Measurements from ENCODE around the gene BCKDHB.
"Not testable (repeated sequence)": the region's sequence is repeated elsewhere in the genome, so short reads cannot be mapped to it uniquely, and the experiment has no call there.

The BCKDHB gene

DNA sequence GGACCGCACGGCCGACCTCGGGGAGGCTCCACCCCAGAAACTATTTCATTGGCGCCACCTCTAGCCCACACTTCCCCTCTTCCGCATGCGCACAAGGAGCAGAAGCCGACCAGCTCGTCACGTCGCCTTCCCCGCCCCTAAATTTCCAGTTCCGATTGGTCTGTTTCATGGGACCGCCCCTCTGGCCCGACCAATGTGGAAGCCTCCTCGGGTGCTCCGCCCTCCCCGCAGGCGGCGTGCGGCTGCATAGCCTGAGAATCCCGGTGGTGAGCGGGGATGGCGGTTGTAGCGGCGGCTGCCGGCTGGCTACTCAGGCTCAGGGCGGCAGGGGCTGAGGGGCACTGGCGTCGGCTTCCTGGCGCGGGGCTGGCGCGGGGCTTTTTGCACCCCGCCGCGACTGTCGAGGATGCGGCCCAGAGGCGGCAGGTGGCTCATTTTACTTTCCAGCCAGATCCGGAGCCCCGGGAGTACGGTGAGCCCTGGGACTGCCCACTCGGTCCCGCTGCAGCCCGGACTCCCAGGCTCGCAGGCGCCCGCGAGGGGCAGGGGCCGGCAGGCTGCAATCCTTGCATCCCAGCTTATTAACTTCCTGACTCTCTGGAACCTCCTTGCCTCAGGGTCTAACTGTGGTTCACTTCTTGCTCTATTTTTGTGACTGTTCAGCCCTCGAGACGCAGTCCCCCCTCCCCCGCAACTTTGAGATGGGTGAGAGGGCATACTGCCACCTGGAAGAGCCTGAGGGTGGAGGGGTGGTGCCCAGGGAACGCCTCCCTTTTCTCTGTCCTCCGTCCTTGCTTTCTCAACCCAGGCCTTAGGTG, at the start of gene BCKDHB:
BCKDHB (plus strand) TSS at position 254 of the 818 bp plus-strand sequence; CDS start at position 277, 23 bp downstream.
- peak; percentile 99 for DNase-seq (ENCODE audit: low spot score)

DNA sequence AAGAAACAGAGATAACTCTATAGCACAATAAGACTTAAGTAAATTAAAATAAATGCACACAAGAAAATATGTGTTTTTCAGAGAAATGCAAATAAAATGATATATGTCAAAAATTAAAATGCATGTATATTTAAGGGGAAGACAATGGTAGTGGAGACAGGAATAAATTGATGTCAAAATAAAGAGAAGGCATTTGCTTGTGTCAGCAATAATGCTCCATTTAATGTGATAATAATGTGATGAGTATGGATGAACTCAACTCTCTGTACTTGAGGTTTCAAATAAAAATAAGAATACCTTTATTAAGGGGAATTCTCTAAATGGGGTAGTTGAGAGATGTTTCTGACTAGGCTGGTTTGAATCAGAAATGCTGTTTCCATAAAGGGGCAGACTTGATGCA, 45.7 kb upstream of the BCKDHB start:
- DNase-seq (ENCODE audit: low spot score) = no peak

- not testable (repeated sequence) for DNase-seq (ENCODE audit: low spot score)
Observed at GRCh38 chr6:80068146-80068545, 38.3 kb upstream of the BCKDHB start.

DNA sequence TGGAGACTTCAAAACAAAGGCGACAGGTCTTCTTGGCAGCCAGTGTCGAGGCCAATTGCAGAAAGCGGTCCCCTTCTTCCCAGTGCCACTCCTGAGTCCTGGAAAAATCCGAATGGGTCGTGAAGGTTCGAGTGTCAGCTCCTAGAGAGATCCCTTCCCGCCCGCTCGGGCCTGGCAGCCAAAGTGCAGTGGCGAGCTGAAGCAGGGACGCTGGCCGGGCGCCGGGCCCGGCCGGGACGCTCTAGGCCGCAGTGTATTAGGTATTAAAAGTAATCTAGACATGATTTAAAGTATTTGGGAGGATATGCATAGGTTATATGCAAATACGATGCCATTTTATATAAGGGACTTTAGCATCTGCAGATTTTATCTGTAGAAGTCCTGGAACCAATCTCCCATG, 36.0 kb upstream of the BCKDHB start:
- DNase-seq (ENCODE audit: low spot score) = not testable (repeated sequence)

DNA sequence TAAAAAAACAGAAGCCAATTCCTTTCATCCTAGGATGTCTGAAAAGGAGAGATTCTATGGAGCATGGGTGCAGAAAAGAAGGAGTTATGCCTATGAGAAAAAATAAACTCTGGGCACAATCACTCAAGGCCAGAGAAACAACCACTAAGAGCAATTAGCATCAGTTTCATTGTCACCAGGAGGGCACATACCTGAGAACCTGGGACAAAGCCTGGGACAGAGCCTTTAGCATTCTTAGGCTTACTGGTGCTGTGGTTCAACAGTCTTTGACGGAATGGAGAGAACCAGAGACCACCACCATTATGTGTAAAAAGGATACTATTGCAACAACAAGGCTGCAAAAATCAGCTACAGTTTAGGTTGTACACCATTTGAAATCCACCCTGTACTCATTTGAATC, 29.4 kb upstream of the BCKDHB start:
- no peak for DNase-seq (ENCODE audit: low spot score)

GRCh38 chr6:80088637-80089036, 17.8 kb upstream of the BCKDHB start:
- no peak for DNase-seq (ENCODE audit: low spot score)

- DNase-seq (ENCODE audit: low spot score) = no peak
Observed at GRCh38 chr6:80091506-80091905, 15.0 kb upstream of the BCKDHB start.

- DNase-seq (ENCODE audit: low spot score) = peak; percentile 49
Observed at GRCh38 chr6:80094017-80094416, 12.5 kb upstream of the BCKDHB start.

DNA sequence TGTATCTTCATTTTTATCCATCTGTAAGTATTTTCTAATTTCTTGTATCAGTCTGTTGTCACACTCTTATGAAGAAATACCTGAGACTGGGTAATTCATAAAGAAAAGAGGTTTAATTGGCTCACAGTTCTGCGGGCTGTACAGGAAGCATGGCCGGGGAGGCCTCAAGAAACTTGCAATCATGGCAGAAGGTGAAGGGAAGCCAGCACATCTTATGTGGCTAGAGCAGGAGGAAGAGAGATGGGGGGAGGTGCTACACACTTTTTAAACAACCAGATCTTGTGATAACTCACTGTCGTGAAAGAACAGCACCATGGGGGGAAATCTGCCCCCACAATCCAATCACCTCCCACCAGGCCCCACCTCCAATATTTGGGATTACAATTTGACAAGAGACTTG, 10.9 kb upstream of the BCKDHB start:
- no peak for DNase-seq (ENCODE audit: low spot score)

DNA sequence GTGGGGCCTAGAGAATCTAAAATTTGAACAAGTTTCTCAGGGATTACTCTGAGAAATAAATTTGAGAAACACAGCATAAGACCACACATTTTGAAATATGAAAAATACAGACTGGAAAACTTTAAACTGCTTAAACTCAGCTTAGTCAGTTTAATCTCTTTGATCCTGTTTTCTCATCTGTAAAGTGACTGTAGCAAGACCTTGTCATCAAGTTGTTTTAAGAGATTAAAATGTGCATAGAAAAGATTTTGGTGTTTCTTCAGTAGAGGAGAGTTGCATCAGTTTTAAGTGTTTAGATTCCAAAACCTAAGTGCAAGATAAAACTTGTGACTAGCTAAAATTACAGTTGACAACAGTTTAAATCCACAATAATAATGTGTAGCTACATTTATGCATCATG, 8.1 kb upstream of the BCKDHB start:
- no peak for DNase-seq (ENCODE audit: low spot score)

DNA sequence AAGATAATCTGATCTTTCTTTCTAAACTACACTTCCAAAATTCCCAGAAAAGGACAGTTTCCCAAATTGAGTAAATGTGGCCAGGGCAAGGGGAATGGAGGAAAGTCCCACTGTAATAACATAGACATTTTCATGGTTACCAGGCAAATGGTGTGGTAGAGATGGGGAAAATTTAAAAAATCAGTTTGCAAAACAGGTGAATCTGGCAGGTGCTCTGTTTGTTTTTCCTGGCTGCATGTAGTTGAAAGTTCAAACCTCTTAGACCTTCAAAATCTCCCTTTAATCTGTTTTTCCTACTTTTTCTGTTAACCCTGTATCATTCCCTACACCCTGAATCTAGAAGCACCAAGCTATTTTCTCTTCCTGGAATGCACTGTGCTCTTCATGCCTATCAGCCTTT, 2.0 kb upstream of the BCKDHB start:
- no peak for DNase-seq (ENCODE audit: low spot score)

DNA sequence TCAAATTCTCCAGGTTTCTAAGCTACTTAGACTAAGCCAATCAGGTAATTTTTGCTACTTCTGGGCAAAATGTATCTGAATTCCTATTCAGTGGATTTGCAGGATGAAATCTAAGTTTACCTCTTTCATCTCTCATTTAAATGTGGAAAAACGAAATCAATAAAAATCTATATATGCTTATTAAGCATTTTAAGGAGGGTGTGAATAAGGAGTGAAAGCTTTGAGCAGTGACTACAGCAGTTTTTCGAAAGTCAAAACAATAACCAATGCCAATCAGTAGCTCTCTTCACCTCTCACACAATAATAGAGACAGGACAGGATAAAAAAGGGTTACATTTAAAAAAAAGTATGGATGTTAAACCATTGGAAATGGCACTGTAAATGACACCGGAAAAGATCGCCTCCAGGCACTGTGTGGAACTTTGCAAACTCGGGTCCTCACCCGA, 476 bp upstream of the BCKDHB start:
- no peak for DNase-seq (ENCODE audit: low spot score)

DNA sequence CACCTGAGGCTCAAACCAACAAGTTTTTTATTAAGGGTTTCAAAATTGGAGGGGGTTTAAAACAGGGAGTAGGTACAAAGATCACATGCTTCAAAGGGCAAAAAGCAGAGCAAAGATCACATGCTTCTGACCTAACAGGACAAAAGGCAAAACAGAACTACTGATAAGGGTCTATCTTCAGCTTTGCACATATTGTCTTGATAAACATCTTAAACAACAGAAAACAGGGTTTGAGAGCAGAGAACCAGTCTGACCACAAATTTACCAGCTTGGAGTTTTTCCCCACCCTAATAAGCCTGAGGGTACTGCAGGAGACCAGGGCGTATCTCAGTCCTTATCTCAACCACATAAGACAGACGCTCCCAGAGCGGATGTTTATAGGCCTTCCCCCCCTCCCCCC, 16.1 kb downstream of the BCKDHB start:
- not testable (repeated sequence) for DNase-seq (ENCODE audit: low spot score)

DNA sequence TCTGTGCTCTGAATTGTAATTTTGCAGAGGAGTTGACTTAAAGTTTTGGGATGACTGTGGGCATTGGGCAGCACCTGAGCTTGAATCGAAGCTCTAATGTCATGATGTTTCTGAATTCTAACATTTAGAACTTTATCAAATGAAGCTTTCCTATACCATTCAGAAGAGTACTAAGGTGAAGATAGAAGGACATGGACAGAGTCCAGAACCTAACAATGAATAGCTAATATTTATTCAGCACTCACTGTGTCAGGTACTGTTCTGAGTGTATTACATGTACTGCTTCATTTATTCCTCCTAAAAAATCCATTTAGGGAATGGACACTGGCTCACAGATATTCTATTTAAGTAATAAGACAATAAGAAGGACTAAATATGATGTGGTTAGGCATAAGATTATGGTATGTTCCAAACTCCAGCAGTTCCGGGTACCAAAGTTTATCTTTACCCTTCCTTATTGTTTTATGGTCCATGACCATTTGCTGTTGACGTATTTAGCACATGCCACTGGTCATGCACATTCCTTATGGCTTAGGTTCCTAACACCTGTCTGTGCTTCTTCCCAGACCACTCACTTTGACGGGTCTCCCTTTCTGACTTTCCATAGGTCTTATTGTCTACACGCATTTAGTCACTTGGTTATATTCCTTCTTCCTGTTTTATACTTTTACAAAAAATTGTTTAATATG, 20.3 kb downstream of the BCKDHB start:
- no peak for DNase-seq (ENCODE audit: low spot score)

DNA sequence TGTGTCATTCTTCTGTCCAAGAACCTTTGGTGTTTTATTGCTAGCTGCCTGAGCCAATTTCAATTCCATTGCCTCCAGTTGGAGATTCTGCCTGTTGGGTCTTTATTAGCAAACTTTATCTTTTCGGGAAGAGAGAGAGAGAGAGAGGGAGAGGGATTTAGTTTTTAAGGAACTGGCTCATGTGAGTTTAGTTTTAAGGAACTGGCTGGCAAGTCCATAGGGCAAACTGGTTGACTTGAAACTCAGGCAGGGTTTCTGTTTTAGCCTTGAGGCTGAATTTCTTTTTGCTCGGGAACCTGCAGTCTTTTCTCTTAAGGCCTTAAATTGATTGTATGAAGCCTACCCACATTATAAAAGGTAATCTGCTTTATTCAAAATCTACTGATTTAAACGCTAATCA, 23.0 kb downstream of the BCKDHB start:
- no peak for DNase-seq (ENCODE audit: low spot score)

DNA sequence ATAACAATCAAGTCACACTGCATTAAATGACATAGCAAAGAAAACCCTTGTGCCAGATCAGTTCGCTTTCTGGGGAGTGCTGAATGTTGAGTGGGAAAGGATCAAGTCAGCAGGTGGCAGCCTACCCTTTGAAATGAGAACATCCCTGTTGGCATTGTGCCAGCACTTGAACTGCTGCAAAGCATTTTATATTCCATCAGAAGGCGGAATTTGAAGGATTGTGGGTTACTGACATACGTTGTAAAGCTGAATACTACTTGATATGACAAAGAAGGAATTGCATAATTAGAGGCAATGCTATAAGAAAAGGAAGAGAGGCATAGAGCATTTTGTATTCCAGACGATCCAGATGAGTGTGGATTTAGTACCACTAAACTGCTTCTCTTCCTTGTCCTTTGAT, 26.5 kb downstream of the BCKDHB start:
- DNase-seq (ENCODE audit: low spot score) = peak; percentile 52

GRCh38 chr6:80134065-80134464, 27.6 kb downstream of the BCKDHB start:
- no peak for DNase-seq (ENCODE audit: low spot score)

DNA sequence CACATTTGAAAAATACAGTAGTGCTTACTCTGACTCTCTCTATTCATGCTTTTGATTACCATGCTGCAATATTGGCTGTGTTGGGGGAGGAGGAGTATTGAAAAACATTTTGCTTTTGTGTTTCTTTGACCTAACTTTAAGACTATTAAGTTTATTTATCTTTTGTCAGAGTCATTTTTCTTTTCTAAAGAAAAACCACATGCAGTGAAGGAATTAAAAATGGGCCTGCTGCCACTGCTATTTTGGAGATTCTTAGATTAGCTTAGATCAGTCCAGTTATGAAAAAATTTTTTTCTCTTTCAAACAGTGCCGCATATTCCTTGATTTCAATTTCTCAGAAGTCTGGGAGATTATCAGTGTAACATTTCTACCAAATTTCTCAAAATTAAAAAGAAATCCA, 36.1 kb downstream of the BCKDHB start:
- DNase-seq (ENCODE audit: low spot score) = no peak

- peak; percentile 74 for DNase-seq (ENCODE audit: low spot score)
Observed at GRCh38 chr6:80143419-80143937, 37.0 kb downstream of the BCKDHB start.

DNA sequence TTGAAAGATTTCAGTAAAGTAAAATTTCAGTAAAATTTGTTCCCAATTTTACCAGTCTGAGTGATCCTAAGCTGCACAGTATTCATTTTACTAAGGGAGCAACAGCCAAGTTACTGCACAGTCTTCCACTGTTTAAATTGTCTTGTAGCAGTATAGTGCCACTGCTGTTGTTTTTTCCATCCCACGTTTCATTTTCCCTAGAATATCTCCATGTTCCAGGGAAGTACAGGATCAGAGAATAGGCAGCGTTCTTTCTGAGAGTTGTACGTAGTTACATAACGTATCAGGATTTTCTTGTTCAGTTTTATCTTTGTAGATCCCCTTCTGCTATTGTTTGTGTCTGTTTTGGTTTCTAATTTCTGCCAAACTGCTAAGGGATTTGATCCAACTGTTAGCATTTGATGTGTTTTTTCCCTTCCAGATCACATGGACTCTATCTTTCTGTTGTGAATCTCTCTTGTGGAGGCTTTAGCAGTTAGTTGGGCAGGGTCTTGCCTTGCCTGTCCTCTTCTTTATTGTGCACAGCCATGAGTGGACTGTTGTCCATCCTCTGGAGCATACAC, 38.4 kb downstream of the BCKDHB start:
- no peak for DNase-seq (ENCODE audit: low spot score)

- no peak for DNase-seq (ENCODE audit: low spot score)
Observed at GRCh38 chr6:80145509-80145908, 39.0 kb downstream of the BCKDHB start.

- no peak for DNase-seq (ENCODE audit: low spot score)
Observed at GRCh38 chr6:80145921-80146320, 39.5 kb downstream of the BCKDHB start.

GRCh38 chr6:80148220-80148619, 41.7 kb downstream of the BCKDHB start:
- no peak for DNase-seq (ENCODE audit: low spot score)
